A549 (cell line): Measurements from ENCODE around the gene WASHC3. TPM values are rescaled to one million over a fixed set of nuclear protein-coding genes. Genes with fewer than 3 reads are reported as not detected.

Source experiments
- ATAC-seq, 2 experiments: fragments of 200-7000 bp in 1 of 2; fragments of >200 bp in 1 of 2; cut with Nextera tagmentation in 1 of 2; cut with Tn5 transposase in 1 of 2; 3 replicates each; pipeline versions ENCODE4 v1.8.0 to v1.9.1; 2018 to 2020; ENCODE audit warnings: mild to moderate bottlenecking in 1 of 2, moderate library complexity in 1 of 2
- CTCF ChIA-PET: fragments of 300-600 bp; sonication (Branson Sonifier 250); formaldehyde crosslinking; extraction: SDS; loops from one replicate; lab custom pipeline; 2021; ENCODE audit warnings: antibody characterized with exemption, inconsistent platforms; lab: Yijun Ruan, JAX
- POLR2A ChIA-PET: fragments of 350-600 bp; formaldehyde crosslinking; extraction: SDS; loops from one replicate; lab custom pipeline; 2021; ENCODE audit warnings: antibody characterized with exemption, inconsistent platforms; lab: Yijun Ruan, JAX
- DNase-seq, 2 experiments: peaks; one replicate each; pipeline versions ENCODE4 v3.0.0 to v3.0.0-alpha.2; 2011 to 2016; ENCODE audit warnings: low read depth in 1 of 2, low spot score in 1 of 2
- FAIRE-seq: peaks from 2 replicates; lab custom pipeline; 2011; peaks lifted over from hg19 to GRCh38; lab: Jason Lieb, UNC
- H3K27ac ChIP-seq, 2 experiments: fragments of >200 bp; sonication (Bioruptor Twin); formaldehyde crosslinking; 3 replicates each; pipeline ENCODE4 v1.5.1; 2016 to 2017
- H3K4me1 ChIP-seq: fragments of >200 bp; sonication (Bioruptor Twin); formaldehyde crosslinking; 3 replicates; pipeline ENCODE4 v1.6.1; 2016
- H3K4me2 ChIP-seq: fragments of >200 bp; sonication (Bioruptor Twin); formaldehyde crosslinking; 3 replicates; pipeline ENCODE4 v1.6.1; 2016
- H3K4me3 ChIP-seq: fragments of >200 bp; sonication (Bioruptor Twin); formaldehyde crosslinking; 3 replicates; pipeline ENCODE4 v1.5.1; 2016
- H3K9me3 ChIP-seq: fragments of >200 bp; sonication (Bioruptor Twin); formaldehyde crosslinking; 3 replicates; pipeline ENCODE4 v1.6.1; 2016
- CBX2 ChIP-seq: fragments of 200-600 bp; sonication (generic); IDR thresholded peaks from 2 replicates; pipeline ENCODE4 v1.6.1; 2016; ENCODE audit warnings: low read depth, mild to moderate bottlenecking, borderline replicate concordance
- CBX8 ChIP-seq: fragments of 200-600 bp; sonication (generic); IDR thresholded peaks from 2 replicates; pipeline ENCODE4 v1.6.1; 2016
- CHD4 ChIP-seq: fragments of 200-600 bp; sonication (generic); IDR thresholded peaks from 2 replicates; pipeline ENCODE4 v1.6.1; 2016; ENCODE audit warnings: antibody characterized with exemption, mild to moderate bottlenecking, borderline replicate concordance
- ESRRA ChIP-seq: fragments of 150-350 bp; IDR thresholded peaks from 2 replicates; pipeline ENCODE4 v1.6.1; 2014; ENCODE audit warnings: mild to moderate bottlenecking, low read length, borderline replicate concordance
- FOSL2 ChIP-seq, 2 experiments: fragments of 450-650 bp in 1 of 2; fragments of >200 bp in 1 of 2; sonication (Bioruptor Twin) in 1 of 2; formaldehyde crosslinking; IDR thresholded peaks; 2 replicates each; pipeline versions ENCODE4 v1.5.0 to v1.6.1; 2016 to 2020; ENCODE audit warnings: mild to moderate bottlenecking in 1 of 2, moderate library complexity in 1 of 2
- HEYL ChIP-seq: fragments of 250-450 bp; sonication (Bioruptor Pico); IDR thresholded peaks from 2 replicates; pipeline ENCODE4 v1.8.0; 2021; ENCODE audit warnings: mild to moderate bottlenecking, moderate library complexity
- HOXA7 ChIP-seq: fragments of 250-450 bp; sonication (Bioruptor Pico); IDR thresholded peaks from 2 replicates; pipeline ENCODE4 v1.5.0; 2020; ENCODE audit warnings: mild to moderate bottlenecking, moderate library complexity
- HOXB13 ChIP-seq: fragments of 250-450 bp; sonication (Bioruptor Pico); IDR thresholded peaks from 2 replicates; pipeline ENCODE4 v1.5.0; 2020; ENCODE audit warnings: low read depth, mild to moderate bottlenecking, moderate library complexity
- HOXB5 ChIP-seq: fragments of 250-450 bp; sonication (Bioruptor Pico); IDR thresholded peaks from 2 replicates; pipeline ENCODE4 v1.5.0; 2020; ENCODE audit warnings: mild to moderate bottlenecking, moderate library complexity
- MAFK ChIP-seq: fragments of 450-650 bp; IDR thresholded peaks from 2 replicates; pipeline ENCODE4 v1.6.1; 2014; ENCODE audit not compliant: partially characterized antibody
- MYC ChIP-seq: IDR thresholded peaks from 2 replicates; pipeline ENCODE4 v1.6.1; 2012; ENCODE audit warnings: mild to moderate bottlenecking, inconsistent platforms, low read length, improper control_type of control experiment, borderline replicate concordance
- NFE2L2 ChIP-seq: fragments of 150-350 bp; conservative IDR thresholded peaks from 2 replicates; pipeline ENCODE4 v1.6.1; 2014; ENCODE audit warnings: low read length
- PHF8 ChIP-seq: fragments of 200-600 bp; sonication (generic); IDR thresholded peaks from 2 replicates; pipeline ENCODE4 v1.6.1; 2016; ENCODE audit warnings: low read depth, mild to moderate bottlenecking, antibody characterized with exemption, moderate library complexity, borderline replicate concordance
- POLR2AphosphoS2 ChIP-seq: conservative IDR thresholded peaks from 2 replicates; pipeline ENCODE4 v1.6.1; 2012; ENCODE audit warnings: low read length, improper control_type of control experiment, inconsistent platforms
- RARB ChIP-seq: fragments of 250-450 bp; sonication (Bioruptor Pico); IDR thresholded peaks from 2 replicates; pipeline ENCODE4 v1.8.0; 2021; ENCODE audit warnings: mild to moderate bottlenecking, moderate library complexity
- SREBF2 ChIP-seq: fragments of 450-650 bp; IDR thresholded peaks from 2 replicates; pipeline ENCODE4 v1.6.1; 2014; ENCODE audit warnings: mild to moderate bottlenecking, moderate library complexity
- ZFP36 ChIP-seq: fragments of 450-650 bp; IDR thresholded peaks from 2 replicates; pipeline ENCODE4 v1.6.1; 2014; ENCODE audit warnings: borderline replicate concordance; ENCODE audit not compliant: partially characterized antibody
- WGBS: methylation state at CpG from one replicate; pipeline ENCODE4 v1.1.6; 2017; ENCODE audit errors: missing lambda C conversion rate; 5-methylcytosine and 5-hydroxymethylcytosine counted together
- polyA plus RNA-seq, 4 experiments: library from polyadenylated mRNA; depleted of rRNA in 3 of 4; stranded (reverse); fragments of >200 nt; fragmentation: RNase III in 1 of 4; extraction: RNeasy Plus Mini Kit Qiagen cat#74134 plus additional on column Dnase treatment in 1 of 4; gene quantifications; 2 replicates in 3 of 4; 3 replicates in 1 of 4; pipeline ENCODE4 v1.2.3, GENCODE V29; 2011 to 2017
- TF ChIP-seq, protein P1 (sequence below): fragments of 450-650 bp; IDR thresholded peaks from 2 replicates; pipeline ENCODE4 v1.6.1; 2014; ENCODE audit warnings: antibody characterized with exemption
- TF ChIP-seq, protein P2 (sequence below): fragments of 250-450 bp; sonication (Bioruptor Pico); IDR thresholded peaks from 2 replicates; pipeline ENCODE4 v1.5.0; 2020; ENCODE audit warnings: low read depth, mild to moderate bottlenecking, moderate library complexity
- TF ChIP-seq, protein P3 (sequence below): fragments of 250-450 bp; sonication (Bioruptor Pico); IDR thresholded peaks from 2 replicates; pipeline ENCODE4 v1.5.0; 2021; ENCODE audit warnings: mild to moderate bottlenecking, moderate library complexity, borderline replicate concordance
- TF ChIP-seq, protein P4 (sequence below): fragments of >200 bp; sonication (Bioruptor Twin); formaldehyde crosslinking; IDR thresholded peaks from 3 replicates; pipeline ENCODE4 v1.6.1; 2016
- TF ChIP-seq, protein P5 (sequence below): IDR thresholded peaks from 2 replicates; pipeline ENCODE4 v1.6.1; 2012; ENCODE audit warnings: low read depth, borderline replicate concordance

Gene WASHC3
- polyA plus RNA-seq, 2 of the 4 experiments (the other 2 are of a cell fraction): 39.1 to 54.9 TPM

DNA sequence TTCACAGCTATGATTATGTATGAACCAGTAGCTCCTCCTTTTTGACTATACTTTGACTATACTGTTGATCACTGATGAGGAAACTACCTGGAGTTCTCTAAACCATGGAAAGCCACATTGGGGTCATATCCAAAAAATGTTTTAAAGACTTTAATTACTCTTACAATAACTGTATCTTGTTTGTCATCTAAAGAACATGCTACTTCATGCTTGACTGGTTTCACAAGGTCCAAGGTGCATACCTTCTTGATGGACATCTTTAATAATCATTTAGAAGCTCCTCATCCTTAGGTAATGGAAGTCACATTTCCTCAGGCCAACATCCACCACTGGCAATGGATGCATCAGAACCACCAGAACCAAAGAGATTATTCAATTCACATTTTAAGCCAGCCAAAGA lies 29.9 kb downstream of the WASHC3 start:
- no peak for TF ChIP-seq HOXA7
- no peak for TF ChIP-seq ESRRA
- TF ChIP-seq, protein P1, sequence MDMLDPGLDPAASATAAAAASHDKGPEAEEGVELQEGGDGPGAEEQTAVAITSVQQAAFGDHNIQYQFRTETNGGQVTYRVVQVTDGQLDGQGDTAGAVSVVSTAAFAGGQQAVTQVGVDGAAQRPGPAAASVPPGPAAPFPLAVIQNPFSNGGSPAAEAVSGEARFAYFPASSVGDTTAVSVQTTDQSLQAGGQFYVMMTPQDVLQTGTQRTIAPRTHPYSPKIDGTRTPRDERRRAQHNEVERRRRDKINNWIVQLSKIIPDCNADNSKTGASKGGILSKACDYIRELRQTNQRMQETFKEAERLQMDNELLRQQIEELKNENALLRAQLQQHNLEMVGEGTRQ: no peak
- TF ChIP-seq HOXB5 (CRISPR knock-in tag): no peak
- no peak for TF ChIP-seq NFE2L2
- TF ChIP-seq ZFP36: no peak
- TF ChIP-seq MAFK: no peak
- Histone ChIP-seq H3K9me3 (no peaks in the 10 kb centered on the region), H3K4me2 (no peak overlapping the region), H3K4me3 (no peak overlapping the region), H3K27ac (no peak overlapping the region), H3K4me1 (no peaks in the 10 kb centered on the region)
- POLR2A ChIA-PET: no interaction called here
- DNase-seq: no peak
- CTCF ChIA-PET: no interaction called here
- no peak for ATAC-seq
- FAIRE-seq: no peak

DNA sequence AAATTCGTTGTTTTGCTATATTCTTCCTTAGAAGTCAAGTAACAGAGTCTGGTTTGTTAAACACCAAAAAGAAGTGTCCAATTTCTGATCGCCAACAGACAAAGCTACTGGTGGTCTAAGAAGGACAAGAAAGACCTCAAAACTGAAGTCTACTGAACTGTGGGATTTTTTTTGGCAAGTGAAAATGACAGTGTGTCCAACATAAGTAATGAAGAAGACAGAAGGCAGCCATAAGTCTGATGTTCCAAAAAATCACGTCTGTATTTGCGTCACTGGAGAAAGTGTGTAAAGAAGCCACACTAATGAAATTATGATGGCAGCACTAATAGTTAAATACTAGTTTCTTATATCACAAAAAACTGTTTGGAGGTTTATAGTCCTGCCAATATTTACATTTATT lies 32.6 kb downstream of the WASHC3 start:
- Histone ChIP-seq H3K4me1 (no peaks in the 10 kb centered on the region), H3K4me2 (no peak overlapping the region), H3K27ac (no peak overlapping the region), H3K9me3 (no peaks in the 10 kb centered on the region), H3K4me3 (no peak overlapping the region)
- DNase-seq (no peak), ATAC-seq (no peak), FAIRE-seq (peak; percentile 32)
- ChIA-PET POLR2A (no interaction called here), CTCF (no interaction called here)
- TF ChIP-seq HOXB13 (CRISPR knock-in tag): no peak
- no peak for TF ChIP-seq CBX8
- no peak for TF ChIP-seq HEYL (CRISPR knock-in tag)
- TF ChIP-seq, protein P2, sequence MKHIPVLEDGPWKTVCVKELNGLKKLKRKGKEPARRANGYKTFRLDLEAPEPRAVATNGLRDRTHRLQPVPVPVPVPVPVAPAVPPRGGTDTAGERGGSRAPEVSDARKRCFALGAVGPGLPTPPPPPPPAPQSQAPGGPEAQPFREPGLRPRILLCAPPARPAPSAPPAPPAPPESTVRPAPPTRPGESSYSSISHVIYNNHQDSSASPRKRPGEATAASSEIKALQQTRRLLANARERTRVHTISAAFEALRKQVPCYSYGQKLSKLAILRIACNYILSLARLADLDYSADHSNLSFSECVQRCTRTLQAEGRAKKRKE (CRISPR knock-in tag): no peak
- TF ChIP-seq, protein P3, sequence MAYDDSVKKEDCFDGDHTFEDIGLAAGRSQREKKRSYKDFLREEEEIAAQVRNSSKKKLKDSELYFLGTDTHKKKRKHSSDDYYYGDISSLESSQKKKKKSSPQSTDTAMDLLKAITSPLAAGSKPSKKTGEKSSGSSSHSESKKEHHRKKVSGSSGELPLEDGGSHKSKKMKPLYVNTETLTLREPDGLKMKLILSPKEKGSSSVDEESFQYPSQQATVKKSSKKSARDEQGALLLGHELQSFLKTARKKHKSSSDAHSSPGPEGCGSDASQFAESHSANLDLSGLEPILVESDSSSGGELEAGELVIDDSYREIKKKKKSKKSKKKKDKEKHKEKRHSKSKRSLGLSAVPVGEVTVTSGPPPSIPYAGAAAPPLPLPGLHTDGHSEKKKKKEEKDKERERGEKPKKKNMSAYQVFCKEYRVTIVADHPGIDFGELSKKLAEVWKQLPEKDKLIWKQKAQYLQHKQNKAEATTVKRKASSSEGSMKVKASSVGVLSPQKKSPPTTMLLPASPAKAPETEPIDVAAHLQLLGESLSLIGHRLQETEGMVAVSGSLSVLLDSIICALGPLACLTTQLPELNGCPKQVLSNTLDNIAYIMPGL (CRISPR knock-in tag): no peak
- TF ChIP-seq SREBF2: no peak
- no peak for TF ChIP-seq CHD4
- TF ChIP-seq, protein P4, sequence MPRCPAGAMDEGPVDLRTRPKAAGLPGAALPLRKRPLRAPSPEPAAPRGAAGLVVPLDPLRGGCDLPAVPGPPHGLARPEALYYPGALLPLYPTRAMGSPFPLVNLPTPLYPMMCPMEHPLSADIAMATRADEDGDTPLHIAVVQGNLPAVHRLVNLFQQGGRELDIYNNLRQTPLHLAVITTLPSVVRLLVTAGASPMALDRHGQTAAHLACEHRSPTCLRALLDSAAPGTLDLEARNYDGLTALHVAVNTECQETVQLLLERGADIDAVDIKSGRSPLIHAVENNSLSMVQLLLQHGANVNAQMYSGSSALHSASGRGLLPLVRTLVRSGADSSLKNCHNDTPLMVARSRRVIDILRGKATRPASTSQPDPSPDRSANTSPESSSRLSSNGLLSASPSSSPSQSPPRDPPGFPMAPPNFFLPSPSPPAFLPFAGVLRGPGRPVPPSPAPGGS: no peak
- TF ChIP-seq FOSL2 (IDR thresholded peaks at IDR 0.05): no peak
- no peak for TF ChIP-seq FOSL2 (CRISPR knock-in tag; IDR thresholded peaks at IDR 0.05)
- no peak for TF ChIP-seq PHF8
- TF ChIP-seq ESRRA: no peak
- TF ChIP-seq RARB (CRISPR knock-in tag): no peak
- TF ChIP-seq, protein P5, sequence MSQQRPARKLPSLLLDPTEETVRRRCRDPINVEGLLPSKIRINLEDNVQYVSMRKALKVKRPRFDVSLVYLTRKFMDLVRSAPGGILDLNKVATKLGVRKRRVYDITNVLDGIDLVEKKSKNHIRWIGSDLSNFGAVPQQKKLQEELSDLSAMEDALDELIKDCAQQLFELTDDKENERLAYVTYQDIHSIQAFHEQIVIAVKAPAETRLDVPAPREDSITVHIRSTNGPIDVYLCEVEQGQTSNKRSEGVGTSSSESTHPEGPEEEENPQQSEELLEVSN: no peak
- TF ChIP-seq MYC: no peak
- no peak for TF ChIP-seq MAFK
- no peak for TF ChIP-seq POLR2AphosphoS2
- TF ChIP-seq CBX2: no peak
- 77% methylated on average over 4 of the region's 4 CpGs for WGBS
